HepG2 (cell line): ENCODE measurements around the gene C10orf143. TPM values are rescaled to one million over a fixed set of nuclear protein-coding genes. Genes with fewer than 3 reads are reported as not detected.

Experiments used
- CBFB ChIP-seq: sonication (generic); formaldehyde crosslinking; IDR thresholded peaks from 2 replicates; pipeline ENCODE4 v1.4.0; 2020; ENCODE audit warnings: missing genetic modification reagents
- CENPX ChIP-seq: sonication (generic); formaldehyde crosslinking; IDR thresholded peaks from 2 replicates; pipeline ENCODE4 v1.9.0; 2021; ENCODE audit warnings: mild to moderate bottlenecking, missing genetic modification reagents, moderate library complexity
- ZFP62 ChIP-seq: sonication (generic); formaldehyde crosslinking; IDR thresholded peaks from 2 replicates; pipeline ENCODE4 v1.4.0; 2020; ENCODE audit warnings: missing genetic modification reagents
- ZFX ChIP-seq: sonication (generic); formaldehyde crosslinking; IDR thresholded peaks from 2 replicates; pipeline ENCODE4 v1.4.0; 2020; ENCODE audit warnings: mild to moderate bottlenecking, low read depth, missing genetic modification reagents, moderate library complexity
- ZNF460 ChIP-seq: sonication (generic); formaldehyde crosslinking; IDR thresholded peaks from 2 replicates; pipeline ENCODE4 v1.5.1; 2020; ENCODE audit warnings: missing genetic modification reagents, mild to moderate bottlenecking, borderline replicate concordance
- ZNF510 ChIP-seq: sonication (generic); formaldehyde crosslinking; IDR thresholded peaks from 2 replicates; pipeline ENCODE4 v1.4.0; 2020; ENCODE audit warnings: low read depth, mild to moderate bottlenecking, missing genetic modification reagents
- ZNF660 ChIP-seq: sonication (generic); formaldehyde crosslinking; IDR thresholded peaks from 2 replicates; pipeline ENCODE4 v1.5.1; 2020; ENCODE audit warnings: mild to moderate bottlenecking, low read depth, missing genetic modification reagents, borderline replicate concordance
- ZNF747 ChIP-seq: sonication (generic); formaldehyde crosslinking; IDR thresholded peaks from 2 replicates; pipeline ENCODE4 v1.8.1; 2023; ENCODE audit warnings: missing genetic modification reagents, mild to moderate bottlenecking, borderline replicate concordance
- polyA plus RNA-seq, 8 experiments: library from polyadenylated mRNA; depleted of rRNA in 3 of 8; stranded (reverse) in 7 of 8; unstranded in 1 of 8; fragments of >200 nt; fragmentation: Illumina TruSeq in 4 of 8; extraction: Trizol in 4 of 8; gene quantifications; 2 replicates each; pipeline versions ENCODE4 v1.2.1 to v1.2.3, GENCODE V29; 2011 to 2016; ENCODE audit warnings: low read depth in 4 of 8, missing spikeins in 1 of 8, mixed read lengths in 1 of 8; ENCODE audit not compliant: insufficient read depth in 1 of 8
- total RNA-seq, 5 experiments: library from RNA; depleted of rRNA; stranded (reverse); fragments of >200 nt; fragmentation: Illumina TruSeq; extraction: Trizol; gene quantifications; 2 replicates each; pipeline ENCODE4 v1.2.3, GENCODE V29; 2016; ENCODE audit warnings: low read depth in 1 of 5
- TF ChIP-seq, protein P1 (sequence below): sonication (generic); formaldehyde crosslinking; IDR thresholded peaks from one replicate; pipeline ENCODE4 v1.5.1; 2020; ENCODE audit warnings: mild to moderate bottlenecking, missing genetic modification reagents; ENCODE audit errors: not compliant biosample characterization
- TF ChIP-seq, protein P2 (sequence below): sonication (generic); formaldehyde crosslinking; IDR thresholded peaks from 2 replicates; pipeline ENCODE4 v1.4.0; 2020; ENCODE audit warnings: missing genetic modification reagents, borderline replicate concordance
- TF ChIP-seq, protein P3 (sequence below): IDR thresholded peaks from 2 replicates; pipeline ENCODE4 v1.6.1; 2012; ENCODE audit warnings: inconsistent platforms
- TF ChIP-seq, protein P4 (sequence below): sonication (generic); formaldehyde crosslinking; IDR thresholded peaks from 2 replicates; pipeline ENCODE4 v1.5.1; 2020; ENCODE audit warnings: missing genetic modification reagents, mild to moderate bottlenecking, borderline replicate concordance

Gene C10orf143
- total and polyA plus RNA-seq, 2 of the 13 experiments (the other 11 are each of a cell fraction or from before 2014, with no cell fraction given) = 0.21 to 0.91 TPM

DNA sequence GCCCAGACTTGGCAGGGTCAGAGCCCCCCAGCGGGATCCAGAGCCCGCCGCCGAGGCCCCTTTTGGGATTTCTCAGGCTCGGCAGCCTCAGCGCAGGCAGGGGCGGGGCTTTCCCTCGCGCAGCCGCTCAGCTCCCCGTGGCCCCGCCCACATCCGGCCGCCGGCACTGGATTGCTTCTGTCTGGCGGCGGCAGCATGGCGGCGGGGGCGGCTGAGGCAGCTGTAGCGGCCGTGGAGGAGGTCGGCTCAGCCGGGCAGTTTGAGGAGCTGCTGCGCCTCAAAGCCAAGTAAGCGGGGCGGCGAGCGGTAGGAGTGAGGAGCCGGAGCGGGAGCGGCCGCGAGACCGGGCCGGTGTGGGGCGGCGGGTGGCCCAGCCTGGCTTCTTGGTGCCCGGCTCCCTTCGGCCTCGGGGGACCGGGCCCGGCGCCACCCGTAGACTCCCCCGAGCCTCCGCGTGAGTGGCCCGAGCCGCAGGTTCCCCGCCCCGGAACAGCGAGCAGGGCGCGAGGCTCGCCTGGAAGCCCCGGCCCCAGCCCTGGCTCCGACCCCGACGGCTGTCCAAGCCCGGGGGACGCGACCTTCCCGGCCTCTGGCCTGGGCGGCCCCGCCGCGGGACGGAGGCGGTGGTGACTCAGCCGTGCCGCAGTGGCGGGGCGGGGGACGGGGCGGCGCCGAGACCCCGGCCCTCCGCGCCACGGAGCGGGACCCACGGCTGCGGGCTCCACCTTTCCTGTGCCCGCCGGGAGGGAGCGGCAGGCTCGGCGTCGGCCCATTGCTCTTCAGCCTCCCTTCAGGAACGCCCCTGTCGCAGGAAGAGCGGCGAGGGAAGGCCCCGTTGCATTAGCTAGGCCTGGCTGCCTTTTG lies 25.8 kb upstream of the C10orf143 start, which contains the start of gene GLRX3 (continued):
- TF ChIP-seq, protein P1, sequence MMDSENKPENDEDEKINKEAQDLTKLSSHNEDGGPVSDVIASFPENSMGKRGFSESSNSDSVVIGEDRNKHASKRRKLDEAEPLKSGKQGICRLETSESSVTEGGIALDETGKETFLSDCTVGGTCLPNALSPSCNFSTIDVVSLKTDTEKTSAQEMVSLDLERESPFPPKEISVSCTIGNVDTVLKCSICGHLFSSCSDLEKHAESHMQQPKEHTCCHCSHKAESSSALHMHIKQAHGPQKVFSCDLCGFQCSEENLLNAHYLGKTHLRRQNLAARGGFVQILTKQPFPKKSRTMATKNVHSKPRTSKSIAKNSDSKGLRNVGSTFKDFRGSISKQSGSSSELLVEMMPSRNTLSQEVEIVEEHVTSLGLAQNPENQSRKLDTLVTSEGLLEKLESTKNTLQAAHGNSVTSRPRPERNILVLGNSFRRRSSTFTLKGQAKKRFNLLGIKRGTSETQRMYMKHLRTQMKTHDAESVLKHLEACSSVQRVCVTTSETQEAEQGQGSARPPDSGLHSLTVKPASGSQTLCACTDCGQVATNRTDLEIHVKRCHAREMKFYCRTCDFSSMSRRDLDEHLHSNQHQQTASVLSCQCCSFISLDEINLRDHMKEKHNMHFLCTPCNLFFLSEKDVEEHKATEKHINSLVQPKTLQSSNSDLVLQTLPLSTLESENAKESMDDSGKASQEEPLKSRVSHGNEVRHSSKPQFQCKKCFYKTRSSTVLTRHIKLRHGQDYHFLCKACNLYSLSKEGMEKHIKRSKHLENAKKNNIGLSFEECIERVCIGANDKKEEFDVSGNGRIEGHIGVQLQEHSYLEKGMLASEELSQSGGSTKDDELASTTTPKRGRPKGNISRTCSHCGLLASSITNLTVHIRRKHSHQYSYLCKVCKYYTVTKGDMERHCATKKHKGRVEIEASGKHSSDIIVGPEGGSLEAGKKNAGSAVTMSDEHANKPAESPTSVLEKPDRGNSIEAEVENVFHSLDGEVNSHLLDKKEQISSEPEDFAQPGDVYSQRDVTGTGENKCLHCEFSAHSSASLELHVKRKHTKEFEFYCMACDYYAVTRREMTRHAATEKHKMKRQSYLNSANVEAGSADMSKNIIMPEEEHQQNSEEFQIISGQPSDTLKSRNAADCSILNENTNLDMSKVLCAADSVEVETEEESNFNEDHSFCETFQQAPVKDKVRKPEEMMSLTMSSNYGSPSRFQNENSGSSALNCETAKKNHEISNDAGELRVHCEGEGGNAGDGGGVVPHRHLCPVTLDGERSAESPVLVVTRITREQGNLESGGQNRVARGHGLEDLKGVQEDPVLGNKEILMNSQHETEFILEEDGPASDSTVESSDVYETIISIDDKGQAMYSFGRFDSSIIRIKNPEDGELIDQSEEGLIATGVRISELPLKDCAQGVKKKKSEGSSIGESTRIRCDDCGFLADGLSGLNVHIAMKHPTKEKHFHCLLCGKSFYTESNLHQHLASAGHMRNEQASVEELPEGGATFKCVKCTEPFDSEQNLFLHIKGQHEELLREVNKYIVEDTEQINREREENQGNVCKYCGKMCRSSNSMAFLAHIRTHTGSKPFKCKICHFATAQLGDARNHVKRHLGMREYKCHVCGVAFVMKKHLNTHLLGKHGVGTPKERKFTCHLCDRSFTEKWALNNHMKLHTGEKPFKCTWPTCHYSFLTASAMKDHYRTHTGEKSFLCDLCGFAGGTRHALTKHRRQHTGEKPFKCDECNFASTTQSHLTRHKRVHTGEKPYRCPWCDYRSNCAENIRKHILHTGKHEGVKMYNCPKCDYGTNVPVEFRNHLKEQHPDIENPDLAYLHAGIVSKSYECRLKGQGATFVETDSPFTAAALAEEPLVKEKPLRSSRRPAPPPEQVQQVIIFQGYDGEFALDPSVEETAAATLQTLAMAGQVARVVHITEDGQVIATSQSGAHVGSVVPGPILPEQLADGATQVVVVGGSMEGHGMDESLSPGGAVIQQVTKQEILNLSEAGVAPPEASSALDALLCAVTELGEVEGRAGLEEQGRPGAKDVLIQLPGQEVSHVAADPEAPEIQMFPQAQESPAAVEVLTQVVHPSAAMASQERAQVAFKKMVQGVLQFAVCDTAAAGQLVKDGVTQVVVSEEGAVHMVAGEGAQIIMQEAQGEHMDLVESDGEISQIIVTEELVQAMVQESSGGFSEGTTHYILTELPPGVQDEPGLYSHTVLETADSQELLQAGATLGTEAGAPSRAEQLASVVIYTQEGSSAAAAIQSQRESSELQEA (CRISPR knock-in tag) = peak; percentile 85
- TF ChIP-seq ZNF660 (no peak), ZNF460 (no peak), ZNF747 (CRISPR knock-in tag) (no peak), CENPX (CRISPR knock-in tag) (no peak), ZFP62 (no peak), ZNF510 (CRISPR knock-in tag) (no peak), ZFX (CRISPR knock-in tag) (peak; percentile 89), CBFB (CRISPR knock-in tag) (peak; percentile 72; the same call in 1 of the 2 replicates)
- TF ChIP-seq, protein P2, sequence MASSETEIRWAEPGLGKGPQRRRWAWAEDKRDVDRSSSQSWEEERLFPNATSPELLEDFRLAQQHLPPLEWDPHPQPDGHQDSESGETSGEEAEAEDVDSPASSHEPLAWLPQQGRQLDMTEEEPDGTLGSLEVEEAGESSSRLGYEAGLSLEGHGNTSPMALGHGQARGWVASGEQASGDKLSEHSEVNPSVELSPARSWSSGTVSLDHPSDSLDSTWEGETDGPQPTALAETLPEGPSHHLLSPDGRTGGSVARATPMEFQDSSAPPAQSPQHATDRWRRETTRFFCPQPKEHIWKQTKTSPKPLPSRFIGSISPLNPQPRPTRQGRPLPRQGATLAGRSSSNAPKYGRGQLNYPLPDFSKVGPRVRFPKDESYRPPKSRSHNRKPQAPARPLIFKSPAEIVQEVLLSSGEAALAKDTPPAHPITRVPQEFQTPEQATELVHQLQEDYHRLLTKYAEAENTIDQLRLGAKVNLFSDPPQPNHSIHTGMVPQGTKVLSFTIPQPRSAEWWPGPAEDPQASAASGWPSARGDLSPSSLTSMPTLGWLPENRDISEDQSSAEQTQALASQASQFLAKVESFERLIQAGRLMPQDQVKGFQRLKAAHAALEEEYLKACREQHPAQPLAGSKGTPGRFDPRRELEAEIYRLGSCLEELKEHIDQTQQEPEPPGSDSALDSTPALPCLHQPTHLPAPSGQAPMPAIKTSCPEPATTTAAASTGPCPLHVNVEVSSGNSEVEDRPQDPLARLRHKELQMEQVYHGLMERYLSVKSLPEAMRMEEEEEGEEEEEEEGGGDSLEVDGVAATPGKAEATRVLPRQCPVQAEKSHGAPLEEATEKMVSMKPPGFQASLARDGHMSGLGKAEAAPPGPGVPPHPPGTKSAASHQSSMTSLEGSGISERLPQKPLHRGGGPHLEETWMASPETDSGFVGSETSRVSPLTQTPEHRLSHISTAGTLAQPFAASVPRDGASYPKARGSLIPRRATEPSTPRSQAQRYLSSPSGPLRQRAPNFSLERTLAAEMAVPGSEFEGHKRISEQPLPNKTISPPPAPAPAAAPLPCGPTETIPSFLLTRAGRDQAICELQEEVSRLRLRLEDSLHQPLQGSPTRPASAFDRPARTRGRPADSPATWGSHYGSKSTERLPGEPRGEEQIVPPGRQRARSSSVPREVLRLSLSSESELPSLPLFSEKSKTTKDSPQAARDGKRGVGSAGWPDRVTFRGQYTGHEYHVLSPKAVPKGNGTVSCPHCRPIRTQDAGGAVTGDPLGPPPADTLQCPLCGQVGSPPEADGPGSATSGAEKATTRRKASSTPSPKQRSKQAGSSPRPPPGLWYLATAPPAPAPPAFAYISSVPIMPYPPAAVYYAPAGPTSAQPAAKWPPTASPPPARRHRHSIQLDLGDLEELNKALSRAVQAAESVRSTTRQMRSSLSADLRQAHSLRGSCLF = no peak
- TF ChIP-seq, protein P3, sequence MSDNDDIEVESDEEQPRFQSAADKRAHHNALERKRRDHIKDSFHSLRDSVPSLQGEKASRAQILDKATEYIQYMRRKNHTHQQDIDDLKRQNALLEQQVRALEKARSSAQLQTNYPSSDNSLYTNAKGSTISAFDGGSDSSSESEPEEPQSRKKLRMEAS = peak; percentile 57
- TF ChIP-seq, protein P4, sequence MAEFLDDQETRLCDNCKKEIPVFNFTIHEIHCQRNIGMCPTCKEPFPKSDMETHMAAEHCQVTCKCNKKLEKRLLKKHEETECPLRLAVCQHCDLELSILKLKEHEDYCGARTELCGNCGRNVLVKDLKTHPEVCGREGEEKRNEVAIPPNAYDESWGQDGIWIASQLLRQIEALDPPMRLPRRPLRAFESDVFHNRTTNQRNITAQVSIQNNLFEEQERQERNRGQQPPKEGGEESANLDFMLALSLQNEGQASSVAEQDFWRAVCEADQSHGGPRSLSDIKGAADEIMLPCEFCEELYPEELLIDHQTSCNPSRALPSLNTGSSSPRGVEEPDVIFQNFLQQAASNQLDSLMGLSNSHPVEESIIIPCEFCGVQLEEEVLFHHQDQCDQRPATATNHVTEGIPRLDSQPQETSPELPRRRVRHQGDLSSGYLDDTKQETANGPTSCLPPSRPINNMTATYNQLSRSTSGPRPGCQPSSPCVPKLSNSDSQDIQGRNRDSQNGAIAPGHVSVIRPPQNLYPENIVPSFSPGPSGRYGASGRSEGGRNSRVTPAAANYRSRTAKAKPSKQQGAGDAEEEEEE (CRISPR knock-in tag) = no peak
